ENCODE measurements around the gene FAM234B.

Gene FAM234B

DNA sequence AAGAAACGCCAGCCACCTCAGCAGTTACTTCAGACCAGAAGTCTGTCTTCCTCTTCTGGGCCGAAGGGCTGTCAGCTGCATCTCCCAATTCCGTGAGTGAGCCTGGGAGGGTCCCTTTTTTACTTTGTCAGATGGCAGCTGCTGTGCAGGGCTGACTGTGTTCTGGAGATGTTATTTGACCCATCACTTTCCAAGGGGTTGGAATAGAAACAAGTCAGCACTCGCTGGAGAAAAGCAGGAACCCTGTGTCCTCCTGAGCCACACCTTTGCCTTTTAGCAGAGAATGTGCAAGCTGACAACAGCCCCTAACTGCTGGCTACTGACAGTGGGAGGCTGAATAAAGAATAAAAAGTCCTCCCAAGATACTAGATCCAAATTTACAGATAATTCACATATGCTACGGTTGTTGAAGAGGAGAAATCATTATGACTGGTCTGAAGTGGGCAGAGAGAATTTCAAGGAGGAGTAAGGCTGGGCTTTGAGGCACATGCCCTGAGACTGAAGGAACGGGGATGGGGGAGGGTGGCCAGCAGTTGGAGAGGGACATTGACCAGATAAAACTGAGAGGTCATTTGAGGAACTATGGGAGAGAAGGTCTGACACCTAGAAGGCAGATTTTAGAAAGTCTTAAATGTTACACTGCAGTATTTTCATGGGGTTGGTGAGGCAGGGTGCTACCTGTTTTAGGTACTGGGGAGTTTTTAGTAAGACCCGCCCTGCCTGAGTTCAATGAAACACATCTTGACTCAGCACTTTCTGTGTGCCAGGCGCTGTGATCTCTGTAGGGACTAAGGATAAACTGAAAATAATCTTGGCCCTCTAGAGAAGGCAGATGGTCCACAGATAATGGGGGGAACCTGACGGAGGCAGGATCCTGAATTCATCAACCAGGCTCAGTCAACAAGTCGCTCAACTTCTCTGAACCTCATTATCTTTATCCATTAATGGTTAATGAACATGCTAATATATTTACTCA, 27.4 kb downstream of the FAM234B start:
- no peak overlapping the region for H3K4me3 ChIP-seq (ENCODE audit: low read depth, low read length)
- TF ChIP-seq, protein P1, sequence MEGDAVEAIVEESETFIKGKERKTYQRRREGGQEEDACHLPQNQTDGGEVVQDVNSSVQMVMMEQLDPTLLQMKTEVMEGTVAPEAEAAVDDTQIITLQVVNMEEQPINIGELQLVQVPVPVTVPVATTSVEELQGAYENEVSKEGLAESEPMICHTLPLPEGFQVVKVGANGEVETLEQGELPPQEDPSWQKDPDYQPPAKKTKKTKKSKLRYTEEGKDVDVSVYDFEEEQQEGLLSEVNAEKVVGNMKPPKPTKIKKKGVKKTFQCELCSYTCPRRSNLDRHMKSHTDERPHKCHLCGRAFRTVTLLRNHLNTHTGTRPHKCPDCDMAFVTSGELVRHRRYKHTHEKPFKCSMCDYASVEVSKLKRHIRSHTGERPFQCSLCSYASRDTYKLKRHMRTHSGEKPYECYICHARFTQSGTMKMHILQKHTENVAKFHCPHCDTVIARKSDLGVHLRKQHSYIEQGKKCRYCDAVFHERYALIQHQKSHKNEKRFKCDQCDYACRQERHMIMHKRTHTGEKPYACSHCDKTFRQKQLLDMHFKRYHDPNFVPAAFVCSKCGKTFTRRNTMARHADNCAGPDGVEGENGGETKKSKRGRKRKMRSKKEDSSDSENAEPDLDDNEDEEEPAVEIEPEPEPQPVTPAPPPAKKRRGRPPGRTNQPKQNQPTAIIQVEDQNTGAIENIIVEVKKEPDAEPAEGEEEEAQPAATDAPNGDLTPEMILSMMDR (IDR thresholded peaks at IDR 0.05; ENCODE audit: borderline replicate concordance, insufficient read depth, low read depth, low read length): no peak

DNA sequence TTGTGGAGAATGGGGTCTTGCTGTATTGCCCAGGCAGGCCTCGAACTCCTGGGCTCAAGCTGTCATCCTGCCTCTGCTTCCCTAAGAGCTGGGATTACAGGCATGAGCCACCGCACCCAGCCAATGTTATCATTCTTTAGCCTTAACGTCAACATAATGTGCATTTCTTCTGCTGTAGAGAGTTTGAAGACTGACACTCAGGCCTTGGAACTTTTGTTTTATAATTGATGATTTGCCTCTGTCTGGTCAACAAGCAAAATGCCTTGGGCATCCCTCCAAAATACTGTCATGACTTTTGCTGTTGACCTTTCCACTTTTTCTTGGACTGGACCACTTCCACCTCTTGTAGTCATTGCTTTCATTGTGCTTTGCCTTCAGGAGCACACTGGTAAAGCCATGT, 29.0 kb downstream of the FAM234B start:
- TF ChIP-seq, protein P1 (IDR thresholded peaks at IDR 0.05; ENCODE audit: borderline replicate concordance, insufficient read depth, low read depth, low read length): no peak

DNA sequence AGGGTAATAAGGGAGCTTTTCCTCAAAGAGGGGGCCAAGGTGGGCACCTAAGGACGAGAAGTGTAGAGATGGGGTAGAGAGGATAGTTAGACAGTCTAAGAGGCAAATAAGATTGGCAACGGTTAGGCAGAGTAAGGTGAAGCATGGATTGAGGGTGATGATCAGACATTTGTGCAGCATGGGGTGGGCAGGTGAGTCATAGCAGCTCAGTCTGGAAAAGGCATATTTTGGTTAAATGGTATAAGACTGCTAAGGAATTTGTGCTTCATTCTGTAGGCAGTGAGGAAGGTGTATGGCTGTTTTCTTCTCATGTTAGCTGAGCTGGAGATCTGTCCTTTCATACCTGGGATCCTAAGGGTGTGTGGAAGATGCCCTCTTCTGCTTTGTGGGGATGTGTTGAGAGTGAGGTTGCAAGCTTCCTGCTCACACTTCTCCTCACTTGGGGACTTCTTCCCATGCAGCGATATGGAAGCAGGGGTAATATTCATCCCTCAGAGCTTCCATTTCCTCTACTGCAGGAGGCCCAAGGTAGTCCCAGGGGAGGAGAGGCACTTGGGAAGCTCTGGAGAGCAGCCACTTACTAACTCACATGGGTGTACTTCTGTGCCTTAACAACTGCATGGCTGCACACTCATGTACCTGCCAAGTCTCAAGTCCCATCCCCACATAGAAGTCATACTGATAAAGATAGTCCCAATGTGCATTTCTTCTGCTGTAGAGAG, 30.4 kb downstream of the FAM234B start:
- no peak overlapping the region for H3K4me3 ChIP-seq (ENCODE audit: low read depth, low read length)
- TF ChIP-seq, protein P1 (IDR thresholded peaks at IDR 0.05; ENCODE audit: borderline replicate concordance, insufficient read depth, low read depth, low read length): no peak

More for the DNA sequence above, 29.0 kb downstream of the FAM234B start:
- no peak overlapping the region for H3K4me3 ChIP-seq (ENCODE audit: low read depth, low read length)

DNA sequence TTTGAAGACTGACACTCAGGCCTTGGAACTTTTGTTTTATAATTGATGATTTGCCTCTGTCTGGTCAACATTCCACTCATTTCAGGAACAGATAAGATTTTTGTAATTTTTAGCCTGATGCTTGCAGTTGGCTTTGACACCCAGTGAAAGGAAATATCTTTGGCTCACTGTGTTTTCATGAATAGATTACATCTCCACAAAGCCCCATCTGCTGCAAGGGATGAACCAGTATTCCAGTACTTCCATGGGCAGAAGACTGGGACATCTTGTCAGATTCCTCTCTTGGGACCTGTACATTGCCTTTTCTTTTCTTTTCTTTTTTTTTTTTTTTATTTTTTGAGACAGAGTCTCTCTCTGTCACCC, 30.9 kb downstream of the FAM234B start:
- TF ChIP-seq, protein P1 (IDR thresholded peaks at IDR 0.05; ENCODE audit: borderline replicate concordance, insufficient read depth, low read depth, low read length): no peak
- no peak overlapping the region for H3K4me3 ChIP-seq (ENCODE audit: low read depth, low read length)

DNA sequence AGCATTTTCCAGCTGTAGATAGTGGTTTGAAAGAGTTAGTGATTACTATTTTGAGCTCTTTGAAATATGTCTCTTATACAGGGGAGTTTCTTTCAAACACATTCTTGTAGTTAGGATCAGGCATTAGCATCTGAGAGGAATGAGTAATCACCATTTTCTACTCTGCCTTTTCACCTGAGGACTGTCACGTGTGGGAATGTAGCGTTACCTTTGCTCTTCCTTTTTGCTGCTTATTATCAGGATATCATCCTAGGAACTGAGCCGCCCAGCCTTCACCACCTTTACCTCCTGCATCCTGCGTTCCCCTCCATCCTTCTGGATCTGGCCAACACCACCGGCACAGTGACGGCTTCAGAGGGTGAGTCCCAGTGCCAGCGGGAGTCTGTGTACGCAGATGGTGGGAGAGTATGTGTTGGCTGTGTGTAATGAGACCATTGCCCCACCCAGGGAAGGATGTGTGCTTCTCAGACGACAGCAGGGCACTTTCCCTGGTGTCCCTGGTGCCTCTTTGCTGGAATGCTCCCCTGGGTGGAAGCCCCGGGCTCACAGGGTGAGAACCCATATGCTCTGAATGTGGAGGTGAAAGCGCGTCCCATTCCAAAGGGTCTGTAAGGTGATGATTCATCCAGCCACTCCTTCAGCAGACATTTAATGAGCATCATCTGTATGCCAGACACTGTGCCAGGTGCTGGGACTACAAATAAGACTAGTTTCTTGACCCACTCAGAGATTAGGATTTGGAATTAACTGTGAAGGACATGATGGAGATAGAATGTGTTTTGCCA, 31.8 kb downstream of the FAM234B start:
- no peak overlapping the region for H3K4me3 ChIP-seq (ENCODE audit: low read depth, low read length)
- TF ChIP-seq, protein P1 (IDR thresholded peaks at IDR 0.05; ENCODE audit: borderline replicate concordance, insufficient read depth, low read depth, low read length): no peak

DNA sequence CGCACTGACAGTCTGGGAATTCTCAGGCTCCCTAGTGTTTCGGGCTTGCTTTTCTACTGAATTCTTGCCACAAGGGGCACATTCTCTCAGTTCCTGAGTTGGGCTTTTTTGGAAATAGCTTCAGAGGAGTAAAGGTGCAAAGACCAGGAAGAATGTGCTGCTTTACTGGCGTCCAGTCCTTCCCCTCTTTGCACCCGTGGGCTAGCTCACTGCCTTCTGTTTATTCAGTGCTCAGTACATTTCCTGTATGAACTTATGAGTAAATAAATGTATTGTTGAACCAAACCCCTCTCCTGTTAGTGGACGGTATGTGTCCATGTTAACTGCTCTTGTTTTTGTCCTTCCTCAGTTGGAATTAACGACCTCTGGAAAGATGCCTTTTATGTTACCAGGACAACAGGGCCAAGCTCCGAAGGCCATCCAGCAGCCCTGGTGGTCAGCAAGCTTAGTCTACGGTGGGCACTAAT, 35.3 kb downstream of the FAM234B start:
- TF ChIP-seq, protein P1 (IDR thresholded peaks at IDR 0.05; ENCODE audit: borderline replicate concordance, insufficient read depth, low read depth, low read length): no peak

More for the DNA sequence above, 35.3 kb downstream of the FAM234B start:
- no peak overlapping the region for H3K4me3 ChIP-seq (ENCODE audit: low read depth, low read length)
